AG04450 (cell line): ENCODE results near the gene MPDZ. TPM values are rescaled to one million over a fixed set of nuclear protein-coding genes. Genes with fewer than 3 reads are reported as not detected.

Experiments used
- CTCF ChIA-PET: fragments of 300-600, 350-600 bp; formaldehyde crosslinking; extraction: SDS; loops from one replicate; lab custom pipeline; 2022; ENCODE audit warnings: antibody characterized with exemption, inconsistent platforms; lab: Charles Lee
- POLR2A ChIA-PET: fragments of 350-600 bp; formaldehyde crosslinking; extraction: SDS; loops from one replicate; lab custom pipeline; 2021; ENCODE audit warnings: antibody characterized with exemption, inconsistent platforms; lab: Yijun Ruan, JAX
- DNase-seq: peaks from one replicate; pipeline ENCODE4 v3.0.0-alpha.2; 2011; ENCODE audit warnings: low read depth, low spot score
- H3K27ac ChIP-seq: one replicate; pipeline ENCODE4 v1.5.1; 2012; ENCODE audit warnings: low read depth, low read length, control low read depth
- H3K27me3 ChIP-seq: one replicate; pipeline ENCODE4 v1.6.0; 2012; ENCODE audit warnings: low read length; ENCODE audit not compliant: control insufficient read depth, insufficient read depth
- H3K4me3 ChIP-seq: 2 replicates; pipeline ENCODE4 v1.5.1; 2011; ENCODE audit warnings: mild to moderate bottlenecking, low read depth, low read length, control low read depth
- H3K9me3 ChIP-seq: 2 replicates; pipeline ENCODE4 v1.5.1; 2012; ENCODE audit warnings: low read length; ENCODE audit not compliant: control insufficient read depth, insufficient read depth
- CTCF ChIP-seq: IDR thresholded peaks from 2 replicates; pipeline ENCODE4 v1.5.1; 2011; ENCODE audit warnings: low read depth, low read length, control low read depth, inconsistent platforms
- polyA minus RNA-seq: library from RNA; depleted of rRNA, polyadenylated mRNA; stranded (reverse); fragments of >200 nt; gene quantifications from 2 replicates; pipeline ENCODE4 v1.2.3, GENCODE V29; 2011; rRNA and poly(A)+ RNA removed
- polyA plus RNA-seq: library from polyadenylated mRNA; depleted of rRNA; stranded (reverse); fragments of >200 nt; gene quantifications from 2 replicates; pipeline ENCODE4 v1.2.3, GENCODE V29; 2011; rRNA removed

The MPDZ gene
- 25.5 and 31.6 TPM in 2 replicates for polyA plus RNA-seq
- polyA minus RNA-seq: 39.1 and 47.7 TPM in 2 replicates

GRCh38 chr9:13279284-13280141 is at the start of gene MPDZ:
Gene MPDZ, minus strand, starts transcription at chr9:13279692. Its CDS starts 29,377 bp downstream, at chr9:13250315.
- Histone ChIP-seq H3K27me3 (no peaks in the 10 kb centered on the region), H3K27ac (peak within 1 kb of the TSS; percentile 95), H3K9me3 (no peaks in the 10 kb centered on the region), H3K4me3 (peak within 1 kb of the TSS; percentile 75)
- ChIA-PET POLR2A (interaction anchor here (0.7 kb wide), 1 partner anchor 12 kb away, joined by 3 read pairs; no protein-coding TSS in a partner anchor), CTCF (no interaction called here)
- TF ChIP-seq CTCF: no peak
- no peak for DNase-seq

GRCh38 chr9:13324988-13325387 is 45.5 kb upstream of the MPDZ start:
- POLR2A ChIA-PET: no interaction called here
- CTCF ChIA-PET: no interaction called here
- no peak overlapping the region for H3K4me3 ChIP-seq
- no peaks in the 10 kb centered on the region; the same call in 1 of the 2 replicates for H3K9me3 ChIP-seq
- H3K27ac ChIP-seq: no peak overlapping the region
- no peak for TF ChIP-seq CTCF
- no peak for DNase-seq
- H3K27me3 ChIP-seq: no peaks in the 10 kb centered on the region

- H3K9me3 ChIP-seq: no peaks in the 10 kb centered on the region; the same call in 1 of the 2 replicates
- no peak for TF ChIP-seq CTCF
- CTCF ChIA-PET: no interaction called here
- no peak overlapping the region for H3K27ac ChIP-seq
- DNase-seq: no peak
- no peaks in the 10 kb centered on the region for H3K27me3 ChIP-seq
- no peak overlapping the region for H3K4me3 ChIP-seq
- POLR2A ChIA-PET: no interaction called here
Measured at GRCh38 chr9:13322828-13323550, 43.5 kb upstream of the MPDZ start.

GRCh38 chr9:13318027-13318426 is 38.5 kb upstream of the MPDZ start:
- DNase-seq: no peak
- H3K27me3 ChIP-seq: no peaks in the 10 kb centered on the region
- POLR2A ChIA-PET: no interaction called here
- no peak overlapping the region for H3K4me3 ChIP-seq
- no peak overlapping the region for H3K27ac ChIP-seq
- CTCF ChIA-PET: interaction anchor here (0.9 kb wide), 1 partner anchor 229 kb away, joined by 4 read pairs; no protein-coding TSS in a partner anchor
- H3K9me3 ChIP-seq: no peaks in the 10 kb centered on the region; the same call in 1 of the 2 replicates
- no peak for TF ChIP-seq CTCF

GRCh38 chr9:13296972-13297371 is 17.5 kb upstream of the MPDZ start:
- no peak for DNase-seq
- ChIA-PET CTCF (no interaction called here), POLR2A (no interaction called here)
- TF ChIP-seq CTCF: no peak
- no peaks in the 10 kb centered on the region for H3K9me3 ChIP-seq
- H3K27me3 ChIP-seq: no peaks in the 10 kb centered on the region
- H3K27ac ChIP-seq: no peak overlapping the region
- no peak overlapping the region for H3K4me3 ChIP-seq
